B cell (primary cell): ENCODE data around the gene STIMATE. TPM values are rescaled to one million over a fixed set of nuclear protein-coding genes. Genes with fewer than 3 reads are reported as not detected.

Experiments used
- ATAC-seq: fragments of 200-7000 bp; cut with Tn5 transposase; one replicate; pipeline ENCODE4 v1.10.0; 2021; ENCODE audit warnings: low read depth, mild to moderate bottlenecking, moderate number of reproducible peaks, moderate library complexity
- CTCF ChIA-PET: fragments of 350-600 bp; sonication (Branson Sonifier 250); formaldehyde crosslinking; loops from one replicate; lab custom pipeline; 2021; ENCODE audit warnings: antibody characterized with exemption, inconsistent platforms; lab: Charles Lee
- POLR2A ChIA-PET: fragments of 350-600 bp; sonication (Branson Sonifier 250); formaldehyde crosslinking; loops from one replicate; lab custom pipeline; 2021; ENCODE audit warnings: antibody characterized with exemption; lab: Charles Lee
- DNase-seq: peaks from one replicate; pipeline ENCODE4 v3.0.0; 2013
- H2AFZ ChIP-seq: 2 replicates; pipeline ENCODE4 v1.6.1; 2012; ENCODE audit warnings: mild to moderate bottlenecking, low read depth, low read length; ENCODE audit not compliant: insufficient read depth, poor library complexity, severe bottlenecking
- H3K27ac ChIP-seq, 2 donors: 1 replicate in 1 of 2; 2 replicates in 1 of 2; pipeline ENCODE4 v1.5.1; 2012 to 2013; ENCODE audit warnings: low read length in 2 of 2, mild to moderate bottlenecking in 2 of 2, moderate library complexity in 1 of 2
- H3K27me3 ChIP-seq, 4 experiments: fragments of 200-600 bp in 1 of 4; sonication (generic) in 1 of 4; replicated peaks in 1 of 4; 1 replicate in 2 of 4; 2 replicates in 2 of 4; pipeline versions ENCODE4 v1.6.1 to v1.7.0; 2013 to 2016; ENCODE audit warnings: low read length in 3 of 4, mild to moderate bottlenecking in 2 of 4, mixed read lengths in 1 of 4, moderate library complexity in 1 of 4; ENCODE audit not compliant: insufficient read depth in 4 of 4, control insufficient read depth in 3 of 4; ENCODE audit errors: control extremely low read depth in 1 of 4
- H3K36me3 ChIP-seq, 2 experiments: replicated peaks in 1 of 2; 1 replicate in 1 of 2; 2 replicates in 1 of 2; pipeline versions ENCODE4 v1.6.1 to v1.7.1; 2013; ENCODE audit warnings: low read length in 1 of 2; ENCODE audit not compliant: insufficient read depth in 2 of 2, control insufficient read depth in 1 of 2; ENCODE audit errors: control extremely low read depth in 1 of 2, extremely low read depth in 1 of 2
- H3K4me1 ChIP-seq, 2 donors: fragments of 200-600 bp in 1 of 2; sonication (generic) in 1 of 2; 1 replicate in 1 of 2; 2 replicates in 1 of 2; pipeline versions ENCODE4 v1.5.1 to v1.6.1; 2013 to 2017; ENCODE audit warnings: low read length in 2 of 2; ENCODE audit not compliant: control insufficient read depth in 2 of 2, insufficient read depth in 2 of 2
- H3K4me2 ChIP-seq: replicated peaks from 2 replicates; pipeline ENCODE3; 2012; ENCODE audit warnings: mild to moderate bottlenecking, low read depth, low read length; ENCODE audit not compliant: poor library complexity, severe bottlenecking
- H3K4me3 ChIP-seq, 5 experiments: fragments of 200-600 bp in 1 of 5; sonication (generic) in 1 of 5; 1 replicate in 3 of 5; 2 replicates in 2 of 5; pipeline versions ENCODE4 v1.5.1 to v1.7.0; 2011 to 2016; ENCODE audit warnings: low read length in 4 of 5, mild to moderate bottlenecking in 4 of 5, low read depth in 2 of 5, control low read depth in 1 of 5, moderate library complexity in 1 of 5; ENCODE audit not compliant: insufficient read depth in 1 of 5; ENCODE audit errors: control extremely low read depth in 1 of 5, extremely low read depth in 1 of 5
- H3K79me2 ChIP-seq: fragments of 200-600 bp; sonication (generic); one replicate; pipeline ENCODE4 v1.6.0; 2016; ENCODE audit warnings: low read length; ENCODE audit not compliant: control insufficient read depth, insufficient read depth
- H3K9ac ChIP-seq: fragments of 200-600 bp; sonication (generic); 2 replicates; pipeline ENCODE4 v1.6.1; 2017; ENCODE audit warnings: mild to moderate bottlenecking, low read length, moderate library complexity
- H3K9me3 ChIP-seq, 3 donors: one replicate each; pipeline versions ENCODE4 v1.6.1 to v1.7.1; 2013; ENCODE audit warnings: low read length in 2 of 3; ENCODE audit not compliant: control insufficient read depth in 2 of 3, insufficient read depth in 1 of 3; ENCODE audit errors: control extremely low read depth in 1 of 3
- H4K20me1 ChIP-seq: 2 replicates; pipeline ENCODE4 v1.6.0; 2012; ENCODE audit warnings: mild to moderate bottlenecking, low read length; ENCODE audit not compliant: insufficient read depth, control insufficient read depth, poor library complexity, severe bottlenecking
- H3K27ac Mint-ChIP-seq: one replicate; pipeline ENCODE4 v1.8.0; 2021; ENCODE audit warnings: mixed read lengths
- H3K27me3 Mint-ChIP-seq: one replicate; pipeline ENCODE4 v1.8.0; 2021; ENCODE audit warnings: mixed read lengths
- H3K4me1 Mint-ChIP-seq: one replicate; pipeline ENCODE4 v1.8.0; 2021; ENCODE audit warnings: mixed read lengths
- H3K4me3 Mint-ChIP-seq: one replicate; pipeline ENCODE4 v1.8.0; 2021; ENCODE audit warnings: mixed read lengths
- H3K9me3 Mint-ChIP-seq: one replicate; pipeline ENCODE4 v1.8.0; 2022; ENCODE audit warnings: mixed read lengths; ENCODE audit not compliant: insufficient read depth
- EZH2 ChIP-seq: IDR thresholded peaks from 2 replicates; pipeline ENCODE4 v1.6.1; 2012; ENCODE audit warnings: borderline replicate concordance, low read depth, mild to moderate bottlenecking, moderate library complexity, low read length; ENCODE audit not compliant: insufficient read depth, poor library complexity, severe bottlenecking
- WGBS: methylation state at CpG from one replicate; pipeline ENCODE4 v1.1.5; 2013; ENCODE audit warnings: missing lambda C conversion rate; ENCODE audit not compliant: insufficient coverage; 5-methylcytosine and 5-hydroxymethylcytosine counted together
- intact Hi-C: fragments of 100-400 bp; cut with micrococcal nuclease; formaldehyde crosslinking; loops from one replicate; pipeline ENCODE4 v1.10.0; 2022
- polyA plus RNA-seq: library from polyadenylated mRNA; depleted of rRNA; stranded (reverse); fragments of >200 nt; gene quantifications from 2 replicates; pipeline ENCODE4 v1.2.3, GENCODE V29; 2012
- total RNA-seq, 2 donors: library from RNA; stranded (reverse); fragments of 120-200 nt in 1 of 2; gene quantifications; 1 replicate in 1 of 2; 2 replicates in 1 of 2; pipeline versions ENCODE4 v1.2.3 to v1.2.4, GENCODE V29; 2013 to 2022
- TF ChIP-seq, protein P1 (sequence below): fragments of 200-600 bp; IDR thresholded peaks from one replicate; pipeline ENCODE4 v1.8.0; 2022; ENCODE audit warnings: antibody characterized with exemption, mild to moderate bottlenecking

Gene STIMATE
- total and polyA plus RNA-seq, 2 donors (not counting 1 experiment from before 2014, with no cell fraction given), result 24.6 to 38.4 TPM

- 100% methylated on average over 2 of the region's 5 CpGs for WGBS
- Mint-ChIP-seq H3K4me1 (peaks cover 45% of the 10 kb centered on the region), H3K27ac (no peak overlapping the region), H3K4me3 (no peak overlapping the region), H3K9me3 (no peaks in the 10 kb centered on the region), H3K27me3 (no peaks in the 10 kb centered on the region)
- no peaks in the 10 kb centered on the region for H3K27me3 ChIP-seq
- no peaks in the 10 kb centered on the region for H3K9me3 ChIP-seq
- peaks cover 15% of the 10 kb centered on the region for H4K20me1 ChIP-seq
- no peak overlapping the region for H2AFZ ChIP-seq
- intact Hi-C loops, result loop anchor here (10.0 kb wide), 1 partner anchor 364 kb away; the partner anchor contains the start of gene TKT
- peaks cover 11 to 22% of the 10 kb centered on the region in 2 donors for H3K4me1 ChIP-seq
- no peak overlapping the region for H3K4me2 ChIP-seq
- H3K9ac ChIP-seq, result no peak overlapping the region
- CTCF ChIA-PET, result no interaction called here
- no peak for ATAC-seq
- peaks cover 0 to 5% of the 10 kb centered on the region in 2 experiments for H3K36me3 ChIP-seq
- peaks cover 84% of the 10 kb centered on the region for H3K79me2 ChIP-seq
- TF ChIP-seq, protein P1, sequence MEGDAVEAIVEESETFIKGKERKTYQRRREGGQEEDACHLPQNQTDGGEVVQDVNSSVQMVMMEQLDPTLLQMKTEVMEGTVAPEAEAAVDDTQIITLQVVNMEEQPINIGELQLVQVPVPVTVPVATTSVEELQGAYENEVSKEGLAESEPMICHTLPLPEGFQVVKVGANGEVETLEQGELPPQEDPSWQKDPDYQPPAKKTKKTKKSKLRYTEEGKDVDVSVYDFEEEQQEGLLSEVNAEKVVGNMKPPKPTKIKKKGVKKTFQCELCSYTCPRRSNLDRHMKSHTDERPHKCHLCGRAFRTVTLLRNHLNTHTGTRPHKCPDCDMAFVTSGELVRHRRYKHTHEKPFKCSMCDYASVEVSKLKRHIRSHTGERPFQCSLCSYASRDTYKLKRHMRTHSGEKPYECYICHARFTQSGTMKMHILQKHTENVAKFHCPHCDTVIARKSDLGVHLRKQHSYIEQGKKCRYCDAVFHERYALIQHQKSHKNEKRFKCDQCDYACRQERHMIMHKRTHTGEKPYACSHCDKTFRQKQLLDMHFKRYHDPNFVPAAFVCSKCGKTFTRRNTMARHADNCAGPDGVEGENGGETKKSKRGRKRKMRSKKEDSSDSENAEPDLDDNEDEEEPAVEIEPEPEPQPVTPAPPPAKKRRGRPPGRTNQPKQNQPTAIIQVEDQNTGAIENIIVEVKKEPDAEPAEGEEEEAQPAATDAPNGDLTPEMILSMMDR, result no peak
- no peak for TF ChIP-seq EZH2
- no peak for DNase-seq
- H3K27ac ChIP-seq, result no peak overlapping the region
- H3K4me3 ChIP-seq, result no peak overlapping the region
- POLR2A ChIA-PET, result no interaction called here
Observed at GRCh38 chr3:52890735-52891134, 6.6 kb downstream of the STIMATE start.

GRCh38 chr3:52889901-52890300 is 7.4 kb downstream of the STIMATE start:
- H3K79me2 ChIP-seq, result peaks cover 84% of the 10 kb centered on the region
- H3K27ac Mint-ChIP-seq, result no peak overlapping the region
- DNase-seq, result no peak
- no peaks in the 10 kb centered on the region for H3K9me3 ChIP-seq
- peaks cover 0 to 12% of the 10 kb centered on the region in 2 experiments for H3K36me3 ChIP-seq
- 95% methylated on average over 7 of the region's 8 CpGs for WGBS
- intact Hi-C loops, result loop anchor here (10.0 kb wide), 1 partner anchor 365 kb away; the partner anchor contains the start of gene TKT
- H4K20me1 ChIP-seq, result peaks cover 15% of the 10 kb centered on the region
- no peaks in the 10 kb centered on the region for H3K9me3 Mint-ChIP-seq
- no peaks in the 10 kb centered on the region for H3K27me3 Mint-ChIP-seq
- ChIA-PET CTCF (no interaction called here), POLR2A (no interaction called here)
- H3K9ac ChIP-seq, result no peak overlapping the region
- no peak for ATAC-seq
- no peak overlapping the region for H2AFZ ChIP-seq
- peaks cover 37% of the 10 kb centered on the region for H3K4me1 Mint-ChIP-seq
- no peaks in the 10 kb centered on the region for H3K27me3 ChIP-seq
- no peak overlapping the region for H3K27ac ChIP-seq
- peaks cover 9 to 20% of the 10 kb centered on the region in 2 donors for H3K4me1 ChIP-seq
- no peak overlapping the region for H3K4me2 ChIP-seq
- no peak overlapping the region for H3K4me3 ChIP-seq
- no peak for TF ChIP-seq EZH2
- TF ChIP-seq, protein P1, result no peak
- H3K4me3 Mint-ChIP-seq, result no peak overlapping the region
